IMR-90 (cell line): Measurements from ENCODE around the gene RPS2. TPM values are rescaled to one million over a fixed set of nuclear protein-coding genes. Genes with fewer than 3 reads are reported as not detected.

ENCODE experiments used
- ATAC-seq: fragments of 200-7000 bp; cut with Tn5 transposase; 2 replicates; pipeline ENCODE4 v1.9.1; 2020; ENCODE audit warnings: low read depth, mild to moderate bottlenecking, moderate library complexity
- BruUV-seq: library from RNA; stranded (reverse); fragments of 400-500 nt; replicated peaks from 2 replicates; lab custom pipeline; 2021; lab: Mats Ljungman, UMichigan
- CTCF ChIA-PET: fragments of 300-600 bp; formaldehyde crosslinking; extraction: SDS; loops from one replicate; lab custom pipeline; 2021; ENCODE audit warnings: antibody characterized with exemption; lab: Yijun Ruan, JAX
- POLR2A ChIA-PET: fragments of 300-600 bp; sonication (Branson Sonifier 250); formaldehyde crosslinking; loops from one replicate; lab custom pipeline; 2022; ENCODE audit warnings: antibody characterized with exemption; ENCODE audit not compliant: unreplicated experiment; lab: Charles Lee
- DNase-seq: peaks from one replicate; pipeline ENCODE4 v3.0.0; 2013
- H2AFZ ChIP-seq: replicated peaks from 2 replicates; pipeline ENCODE3; 2013; ENCODE audit warnings: low read length, mild to moderate bottlenecking; ENCODE audit not compliant: poor library complexity
- H2AK5ac ChIP-seq: 2 replicates; pipeline ENCODE4 v1.6.1; 2013; ENCODE audit warnings: low read depth, low read length, inconsistent platforms
- H2AK9ac ChIP-seq: replicated peaks from 2 replicates; pipeline ENCODE3; 2013; ENCODE audit warnings: mild to moderate bottlenecking, low read depth, low read length, moderate library complexity; ENCODE audit not compliant: poor library complexity
- H2BK120ac ChIP-seq: 2 replicates; pipeline ENCODE4 v1.6.1; 2013; ENCODE audit warnings: low read depth, low read length, inconsistent platforms
- H2BK15ac ChIP-seq: 3 replicates; pipeline ENCODE4 v1.6.1; 2013; ENCODE audit warnings: low read depth, low read length, inconsistent platforms
- H2BK20ac ChIP-seq: 2 replicates; pipeline ENCODE4 v1.6.1; 2013; ENCODE audit warnings: low read depth, mild to moderate bottlenecking, inconsistent platforms, low read length, moderate library complexity
- H2BK5ac ChIP-seq: 2 replicates; pipeline ENCODE4 v1.6.1; 2013; ENCODE audit warnings: mild to moderate bottlenecking, low read depth, low read length, inconsistent platforms; ENCODE audit not compliant: poor library complexity, severe bottlenecking
- H3K14ac ChIP-seq: replicated peaks from 2 replicates; pipeline ENCODE4 v1.6.1; 2013; ENCODE audit warnings: low read depth, low read length, inconsistent platforms
- H3K18ac ChIP-seq: 2 replicates; pipeline ENCODE4 v1.6.1; 2013; ENCODE audit warnings: low read depth, low read length, control low read depth
- H3K23ac ChIP-seq: 2 replicates; pipeline ENCODE4 v1.6.1; 2013; ENCODE audit warnings: low read depth, low read length, inconsistent platforms
- H3K27ac ChIP-seq: 2 replicates; pipeline ENCODE4 v1.5.1; 2013; ENCODE audit warnings: mild to moderate bottlenecking, control low read depth, low read length; ENCODE audit not compliant: insufficient read depth
- H3K27me3 ChIP-seq: 2 replicates; pipeline ENCODE4 v1.6.1; 2013; ENCODE audit warnings: low read length; ENCODE audit not compliant: control insufficient read depth, insufficient read depth
- H3K36me3 ChIP-seq: 2 replicates; pipeline ENCODE4 v1.6.1; 2013; ENCODE audit warnings: low read length, mixed read lengths; ENCODE audit not compliant: control insufficient read depth, insufficient read depth
- H3K4ac ChIP-seq: 2 replicates; pipeline ENCODE4 v1.6.1; 2013; ENCODE audit warnings: low read depth, low read length, inconsistent platforms
- H3K4me1 ChIP-seq: 2 replicates; pipeline ENCODE4 v1.6.1; 2013; ENCODE audit warnings: low read length, mixed read lengths; ENCODE audit not compliant: control insufficient read depth, insufficient read depth
- H3K4me2 ChIP-seq: 2 replicates; pipeline ENCODE4 v1.6.1; 2013; ENCODE audit warnings: low read depth, mild to moderate bottlenecking, control low read depth, low read length, moderate library complexity
- H3K4me3 ChIP-seq: 2 replicates; pipeline ENCODE4 v1.5.1; 2013; ENCODE audit warnings: low read depth, mild to moderate bottlenecking, control low read depth, low read length, moderate library complexity; ENCODE audit not compliant: insufficient read depth
- H3K56ac ChIP-seq: 2 replicates; pipeline ENCODE4 v1.6.1; 2013; ENCODE audit warnings: low read length, inconsistent platforms; ENCODE audit not compliant: insufficient read depth; ENCODE audit errors: extremely low read depth
- H3K79me1 ChIP-seq, 2 experiments: 2 replicates each; pipeline ENCODE4 v1.6.1; 2013; ENCODE audit warnings: low read length in 2 of 2, inconsistent platforms in 1 of 2, low read depth in 1 of 2
- H3K9ac ChIP-seq: 2 replicates; pipeline ENCODE4 v1.6.1; 2013; ENCODE audit warnings: low read depth, low read length, control low read depth
- H3K9me1 ChIP-seq: 2 replicates; pipeline ENCODE4 v1.6.1; 2013; ENCODE audit warnings: low read length, inconsistent platforms; ENCODE audit not compliant: insufficient read depth
- H3K9me3 ChIP-seq: 2 replicates; pipeline ENCODE4 v1.6.1; 2013; ENCODE audit warnings: low read length; ENCODE audit not compliant: control insufficient read depth, insufficient read depth
- H4K20me1 ChIP-seq: 2 replicates; pipeline ENCODE4 v1.6.1; 2013; ENCODE audit warnings: low read length, inconsistent platforms; ENCODE audit not compliant: insufficient read depth
- H4K5ac ChIP-seq: 2 replicates; pipeline ENCODE4 v1.6.1; 2013; ENCODE audit warnings: mild to moderate bottlenecking, low read depth, low read length, control low read depth
- H4K8ac ChIP-seq, 2 experiments: 2 replicates each; pipeline ENCODE4 v1.6.1; 2013; ENCODE audit warnings: low read depth in 2 of 2, low read length in 2 of 2, control low read depth in 1 of 2, inconsistent platforms in 1 of 2
- H4K91ac ChIP-seq: 2 replicates; pipeline ENCODE4 v1.6.1; 2013; ENCODE audit warnings: low read depth, low read length, inconsistent platforms; ENCODE audit not compliant: insufficient read depth
- BHLHE40 ChIP-seq: fragments of 150-350 bp; IDR thresholded peaks from 2 replicates; pipeline ENCODE4 v1.6.1; 2016; ENCODE audit warnings: mild to moderate bottlenecking, low read depth, low read length
- CEBPB ChIP-seq: IDR thresholded peaks from 2 replicates; pipeline ENCODE4 v1.6.1; 2012; ENCODE audit warnings: low read depth, low read length, improper control_type of control experiment
- CTCF ChIP-seq: conservative IDR thresholded peaks from 2 replicates; pipeline ENCODE4 v1.5.1; 2012; ENCODE audit warnings: mild to moderate bottlenecking, low read depth, low read length, improper control_type of control experiment
- FOS ChIP-seq: fragments of 150-350 bp; IDR thresholded peaks from 2 replicates; pipeline ENCODE4 v1.6.1; 2016; ENCODE audit warnings: low read depth, low read length
- MAZ ChIP-seq: IDR thresholded peaks from 2 replicates; pipeline ENCODE4 v1.6.1; 2012; ENCODE audit warnings: low read depth, mild to moderate bottlenecking, low read length, improper control_type of control experiment, moderate library complexity, borderline replicate concordance
- NFE2L2 ChIP-seq: fragments of 150-350 bp; IDR thresholded peaks from 2 replicates; pipeline ENCODE4 v1.6.1; 2016; ENCODE audit warnings: low read depth, mild to moderate bottlenecking, low read length
- POLR2A ChIP-seq: IDR thresholded peaks from 2 replicates; pipeline ENCODE4 v1.6.1; 2012; ENCODE audit warnings: mild to moderate bottlenecking, low read depth, low read length
- RCOR1 ChIP-seq: IDR thresholded peaks from 2 replicates; pipeline ENCODE4 v1.6.1; 2012; ENCODE audit warnings: mild to moderate bottlenecking, low read length, improper control_type of control experiment; ENCODE audit not compliant: insufficient replicate concordance
- RFX5 ChIP-seq: IDR thresholded peaks from 2 replicates; pipeline ENCODE4 v1.8.0; 2012; ENCODE audit warnings: low read depth, mild to moderate bottlenecking, low read length, moderate library complexity
- SMC3 ChIP-seq: fragments of 150-350 bp; IDR thresholded peaks from 2 replicates; pipeline ENCODE4 v1.6.1; 2016; ENCODE audit warnings: low read depth, mild to moderate bottlenecking, antibody characterized with exemption, low read length, moderate library complexity
- WGBS, 2 experiments: methylation state at CpG; one replicate each; pipeline versions ENCODE4 v1.1.5 to v1.1.7; 2013; ENCODE audit warnings: missing lambda C conversion rate in 2 of 2; ENCODE audit not compliant: insufficient read length in 1 of 2; ENCODE audit errors: extremely low coverage in 2 of 2; 5-methylcytosine and 5-hydroxymethylcytosine counted together
- dilution Hi-C: fragments of 300-500 bp; cut with HindIII; formaldehyde crosslinking; loops from one replicate; pipeline ENCODE4 v1.14.3; 2018; ENCODE audit warnings: low sequenced_read_pairs; ENCODE audit not compliant: unreplicated experiment
- in situ Hi-C: fragments of 300-500 bp; cut with MboI; formaldehyde crosslinking; loops from 3 replicates; pipeline ENCODE4 v1.14.3; 2019; ENCODE audit warnings: low sequenced_read_pairs, inconsistent platforms, mixed read lengths
- intact Hi-C: fragments of 100-400 bp; cut with micrococcal nuclease; formaldehyde crosslinking; loops from 2 replicates; pipeline ENCODE4 v1.10.0; 2022
- polyA plus RNA-seq, 3 experiments: library from polyadenylated mRNA; depleted of rRNA; stranded (reverse); fragments of >200 nt; gene quantifications; 2 replicates each; pipeline ENCODE4 v1.2.3, GENCODE V29; 2012; ENCODE audit warnings: low replicate concordance in 1 of 3
- total RNA-seq: library from RNA; depleted of rRNA; stranded (reverse); fragments of >200 nt; gene quantifications from 2 replicates; pipeline ENCODE4 v1.2.3, GENCODE V29; 2012
- TF ChIP-seq, protein P1 (sequence below): fragments of 150-350 bp; IDR thresholded peaks from 2 replicates; pipeline ENCODE4 v1.6.1; 2016; ENCODE audit warnings: low read depth, mild to moderate bottlenecking, low read length, moderate library complexity, borderline replicate concordance

Gene RPS2
- total and polyA plus RNA-seq, 2 of the 4 experiments (the other 2 are of a cell fraction) = 2,703 to 6,941 TPM

GRCh38 chr16:1944612-1945199 lies 19.9 kb downstream of the RPS2 start:
- H3K23ac ChIP-seq = no peak overlapping the region
- no peak overlapping the region for H4K5ac ChIP-seq
- no peak overlapping the region for H2BK120ac ChIP-seq
- peaks cover 3% of the 10 kb centered on the region; the same call in 1 of the 2 replicates for H3K36me3 ChIP-seq
- no peaks in the 10 kb centered on the region for H3K27me3 ChIP-seq
- ATAC-seq (no peak), DNase-seq (no peak)
- no peak overlapping the region for H3K4me3 ChIP-seq
- H3K4me1 ChIP-seq = peaks cover 5% of the 10 kb centered on the region; the same call in 1 of the 2 replicates
- H3K27ac ChIP-seq = no peak overlapping the region
- H3K79me1 ChIP-seq = peaks cover 9 to 13% of the 10 kb centered on the region in 2 experiments; a peak in 3 of 4 replicates
- no TSS peak for BruUV-seq
- TF ChIP-seq POLR2A (no peak), RFX5 (no peak), SMC3 (no peak), CTCF (no peak), MAZ (no peak), RCOR1 (no peak), FOS (no peak), NFE2L2 (no peak), CEBPB (no peak), BHLHE40 (no peak)
- TF ChIP-seq, protein P1, sequence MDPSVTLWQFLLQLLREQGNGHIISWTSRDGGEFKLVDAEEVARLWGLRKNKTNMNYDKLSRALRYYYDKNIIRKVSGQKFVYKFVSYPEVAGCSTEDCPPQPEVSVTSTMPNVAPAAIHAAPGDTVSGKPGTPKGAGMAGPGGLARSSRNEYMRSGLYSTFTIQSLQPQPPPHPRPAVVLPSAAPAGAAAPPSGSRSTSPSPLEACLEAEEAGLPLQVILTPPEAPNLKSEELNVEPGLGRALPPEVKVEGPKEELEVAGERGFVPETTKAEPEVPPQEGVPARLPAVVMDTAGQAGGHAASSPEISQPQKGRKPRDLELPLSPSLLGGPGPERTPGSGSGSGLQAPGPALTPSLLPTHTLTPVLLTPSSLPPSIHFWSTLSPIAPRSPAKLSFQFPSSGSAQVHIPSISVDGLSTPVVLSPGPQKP = no peak
- H2BK15ac ChIP-seq = no peak overlapping the region
- in situ Hi-C loops = no loop called here
- H3K18ac ChIP-seq = no peak overlapping the region
- H2AFZ ChIP-seq = no peak overlapping the region
- no peak overlapping the region for H4K91ac ChIP-seq
- intact Hi-C loops = no loop called here
- no peak overlapping the region for H3K4ac ChIP-seq
- H3K9me3 ChIP-seq = no peaks in the 10 kb centered on the region
- H2BK20ac ChIP-seq = no peak overlapping the region
- H4K8ac ChIP-seq = no peak overlapping the region
- H3K56ac ChIP-seq = no peak overlapping the region
- no peak overlapping the region for H3K4me2 ChIP-seq
- H3K14ac ChIP-seq = no peak overlapping the region
- H4K20me1 ChIP-seq = no peaks in the 10 kb centered on the region
- CTCF ChIA-PET = no interaction called here
- POLR2A ChIA-PET = no interaction called here
- 86% methylated on average over 1 of the region's 21 CpGs; no CpG with 5 or more reads in 1 of the 2 experiments for WGBS, 2 experiments
- H2AK9ac ChIP-seq = no peak overlapping the region
- H2AK5ac ChIP-seq = no peak overlapping the region
- no peak overlapping the region for H3K9ac ChIP-seq
- H3K9me1 ChIP-seq = no peaks in the 10 kb centered on the region
- H2BK5ac ChIP-seq = no peak overlapping the region
- dilution Hi-C loops = no loop called here
